ENCODE results near the gene UBE2V1.

The UBE2V1 gene

GRCh38 chr20:50048420-50049166, 64.4 kb downstream of the UBE2V1 start:
- no peak for DNase-seq (ENCODE audit: low spot score)
- TF ChIP-seq, protein P1, sequence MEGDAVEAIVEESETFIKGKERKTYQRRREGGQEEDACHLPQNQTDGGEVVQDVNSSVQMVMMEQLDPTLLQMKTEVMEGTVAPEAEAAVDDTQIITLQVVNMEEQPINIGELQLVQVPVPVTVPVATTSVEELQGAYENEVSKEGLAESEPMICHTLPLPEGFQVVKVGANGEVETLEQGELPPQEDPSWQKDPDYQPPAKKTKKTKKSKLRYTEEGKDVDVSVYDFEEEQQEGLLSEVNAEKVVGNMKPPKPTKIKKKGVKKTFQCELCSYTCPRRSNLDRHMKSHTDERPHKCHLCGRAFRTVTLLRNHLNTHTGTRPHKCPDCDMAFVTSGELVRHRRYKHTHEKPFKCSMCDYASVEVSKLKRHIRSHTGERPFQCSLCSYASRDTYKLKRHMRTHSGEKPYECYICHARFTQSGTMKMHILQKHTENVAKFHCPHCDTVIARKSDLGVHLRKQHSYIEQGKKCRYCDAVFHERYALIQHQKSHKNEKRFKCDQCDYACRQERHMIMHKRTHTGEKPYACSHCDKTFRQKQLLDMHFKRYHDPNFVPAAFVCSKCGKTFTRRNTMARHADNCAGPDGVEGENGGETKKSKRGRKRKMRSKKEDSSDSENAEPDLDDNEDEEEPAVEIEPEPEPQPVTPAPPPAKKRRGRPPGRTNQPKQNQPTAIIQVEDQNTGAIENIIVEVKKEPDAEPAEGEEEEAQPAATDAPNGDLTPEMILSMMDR (conservative IDR thresholded peaks at IDR 0.05; ENCODE audit: low read depth): no peak
- ChIA-PET POLR2A (ENCODE audit: low non-redundant PET) (no interaction called here), CTCF (interaction anchor here (0.7 to 2.3 kb wide), 3 partner anchors 36 to 199 kb away, joined by 3 to 12 read pairs (median 4); no protein-coding TSS in a partner anchor)
- H3K27ac ChIP-seq: no peak overlapping the region

DNA sequence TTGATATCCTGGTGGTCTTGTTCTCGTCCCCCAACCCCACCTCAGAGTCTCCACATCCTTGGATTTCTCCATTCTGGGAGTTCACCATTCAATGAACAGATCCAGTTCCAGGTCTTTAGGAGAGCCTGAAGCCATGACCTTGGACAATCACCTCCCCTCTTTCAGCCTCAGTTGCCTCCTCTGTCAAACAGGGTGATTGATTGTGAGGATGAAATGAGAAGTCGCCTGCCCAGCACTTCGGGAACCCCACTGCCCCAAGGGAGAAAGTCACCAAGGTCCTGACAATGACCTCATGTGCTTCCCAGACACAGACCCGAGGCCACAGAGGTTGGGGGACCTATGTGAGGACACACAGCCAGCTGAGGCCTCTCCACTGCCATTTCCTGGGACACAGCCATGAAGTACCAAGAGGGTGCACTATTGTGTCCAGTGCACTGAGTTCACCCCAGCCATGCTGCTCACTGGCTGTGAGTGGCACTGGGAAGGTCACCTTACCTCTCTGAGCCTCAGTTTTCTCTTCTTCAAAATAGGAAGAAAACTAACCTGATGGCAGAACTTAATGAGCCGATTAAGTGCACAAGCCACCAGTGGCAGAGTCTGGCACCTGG, 68.5 kb downstream of the UBE2V1 start:
- DNase-seq (ENCODE audit: low spot score): no peak
- ChIA-PET CTCF (interaction anchor here (2.0 kb wide), 1 partner anchor 66 kb away, joined by 7 read pairs; no protein-coding TSS in a partner anchor), POLR2A (ENCODE audit: low non-redundant PET) (no interaction called here)
- H3K27ac ChIP-seq: no peak overlapping the region
- TF ChIP-seq, protein P1 (conservative IDR thresholded peaks at IDR 0.05; ENCODE audit: low read depth): no peak

DNA sequence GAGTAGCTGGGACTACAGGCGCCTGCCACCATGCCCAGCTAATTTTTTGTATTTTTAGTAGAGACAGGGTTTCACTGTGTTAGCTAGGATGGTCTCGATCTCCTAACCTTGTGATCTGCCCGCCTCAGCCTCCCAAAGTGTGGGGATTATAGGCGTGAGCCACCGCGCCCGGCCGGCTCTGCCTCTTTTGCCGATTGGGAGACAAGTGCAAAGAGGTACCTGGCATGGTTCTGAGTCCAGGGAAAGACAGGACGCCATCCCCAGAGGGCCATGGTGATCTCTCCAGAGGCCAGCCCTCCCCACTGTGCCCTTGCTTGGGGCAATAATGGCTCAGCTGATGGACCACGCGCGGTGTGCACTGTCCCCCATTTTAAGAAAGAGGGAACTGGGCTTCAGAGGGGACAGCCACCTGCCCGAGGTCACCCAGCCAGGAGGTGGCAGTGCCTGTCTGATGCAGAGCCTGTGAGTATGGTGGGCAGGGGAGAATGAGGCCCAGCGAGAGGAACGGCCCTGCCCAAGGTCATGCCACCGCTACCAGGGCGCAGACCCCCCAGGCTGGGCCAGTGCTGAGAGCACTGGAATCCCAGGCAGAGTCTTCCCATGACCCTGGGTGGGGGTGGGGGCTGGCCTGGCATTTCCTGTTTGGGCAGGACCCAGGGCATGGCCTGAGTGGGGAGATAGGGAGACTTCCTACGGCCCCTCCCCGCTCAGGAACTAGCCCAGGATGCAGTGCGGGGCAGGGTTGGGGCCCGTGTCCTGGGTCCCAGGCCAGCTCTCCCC, 69.2 kb downstream of the UBE2V1 start:
- H3K27ac ChIP-seq: no peak overlapping the region
- ChIA-PET POLR2A (ENCODE audit: low non-redundant PET) (no interaction called here), CTCF (interaction anchor here (2.0 kb wide), 1 partner anchor 65 kb away, joined by 7 read pairs; no protein-coding TSS in a partner anchor)
- TF ChIP-seq, protein P1 (conservative IDR thresholded peaks at IDR 0.05; ENCODE audit: low read depth): no peak
- no peak for DNase-seq (ENCODE audit: low spot score)

DNA sequence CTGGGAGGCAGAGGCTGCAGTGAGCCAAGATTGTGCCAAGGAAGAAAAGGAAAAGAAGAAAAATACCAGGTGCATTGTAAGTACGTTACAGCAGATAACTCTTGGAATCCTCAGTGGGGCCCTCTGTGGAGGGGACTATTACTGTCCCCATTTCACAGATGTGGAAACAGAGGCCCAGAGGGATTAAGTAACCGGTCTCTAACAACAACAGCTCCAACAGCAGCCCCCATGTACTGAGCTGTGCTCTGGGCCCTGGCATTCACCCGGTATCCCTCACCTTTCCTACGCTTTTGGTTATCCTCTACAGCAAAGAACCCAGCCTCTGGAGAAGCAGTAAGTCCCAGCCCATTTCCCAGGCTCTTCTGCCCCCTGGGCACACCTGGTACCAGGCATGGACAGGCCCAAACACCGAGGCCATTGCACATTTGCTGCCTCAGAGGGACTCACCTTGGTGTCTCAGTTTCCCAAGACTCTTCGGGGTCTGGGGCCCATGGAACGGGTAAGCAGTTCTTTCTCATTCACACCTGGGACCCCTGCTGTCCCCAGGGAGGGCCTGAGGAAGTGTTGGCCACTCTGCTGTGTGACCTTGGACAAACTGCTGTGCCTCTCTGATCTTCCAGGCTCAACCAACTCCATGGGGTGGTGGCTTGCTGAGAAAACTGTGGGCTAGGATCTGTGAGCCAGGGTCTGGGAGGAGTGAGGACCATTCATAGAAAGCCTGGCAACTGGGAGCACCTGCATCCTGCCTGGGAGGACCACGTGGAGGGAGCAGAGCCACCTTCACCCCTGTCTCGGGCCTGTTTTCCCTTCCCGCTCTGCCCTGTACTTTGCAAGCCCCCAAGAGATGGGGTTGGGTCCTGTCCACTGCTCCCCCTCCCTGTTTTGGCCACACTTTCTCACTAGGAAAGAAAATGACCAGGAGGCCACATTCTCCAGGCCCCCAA, 70.3 kb downstream of the UBE2V1 start:
- no peak overlapping the region for H3K27ac ChIP-seq
- CTCF ChIA-PET: interaction anchor here (1.6 kb wide), 1 partner anchor 63 kb away, joined by 4 read pairs; no protein-coding TSS in a partner anchor
- POLR2A ChIA-PET (ENCODE audit: low non-redundant PET): no interaction called here
- TF ChIP-seq, protein P1 (conservative IDR thresholded peaks at IDR 0.05; ENCODE audit: low read depth): no peak
- DNase-seq (ENCODE audit: low spot score): no peak

DNA sequence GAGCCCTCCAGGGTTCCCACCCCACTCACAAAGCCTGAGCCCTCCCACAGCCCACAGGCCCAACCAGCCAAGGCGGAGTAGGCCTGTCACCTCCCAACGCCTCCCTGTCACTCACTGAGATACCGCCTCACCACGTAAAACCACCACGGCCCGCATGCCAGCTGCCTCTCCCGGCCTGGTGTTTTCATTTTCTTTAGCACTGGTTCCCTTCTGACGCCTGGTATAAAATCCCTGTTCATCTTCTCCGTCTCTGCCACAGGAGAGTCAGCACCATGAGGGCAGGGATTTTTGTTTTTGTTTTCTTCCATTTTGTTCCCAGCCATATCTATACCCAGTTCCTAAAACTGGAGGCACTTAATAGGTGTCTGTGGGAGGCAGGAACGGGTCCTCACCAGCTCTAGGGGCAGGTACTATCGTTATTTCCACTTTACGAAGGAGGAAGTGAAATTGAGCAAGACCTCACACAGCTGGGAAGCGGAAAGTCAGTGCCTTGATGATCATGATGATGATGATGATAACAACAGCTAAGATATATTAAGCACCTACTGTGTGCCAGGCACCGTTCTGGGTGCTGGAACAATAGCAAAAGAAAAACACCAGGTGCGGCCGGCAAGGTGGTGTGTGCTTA, 71.6 kb downstream of the UBE2V1 start:
- no peak for DNase-seq (ENCODE audit: low spot score)
- POLR2A ChIA-PET (ENCODE audit: low non-redundant PET): interaction anchor here (0.6 kb wide), 1 partner anchor 35 kb away, joined by 3 read pairs; no protein-coding TSS in a partner anchor
- TF ChIP-seq, protein P1 (conservative IDR thresholded peaks at IDR 0.05; ENCODE audit: low read depth): no peak
- CTCF ChIA-PET: interaction anchor here (0.6 to 1.6 kb wide), 4 partner anchors 13 to 62 kb away, joined by 3 to 7 read pairs (median 4); no protein-coding TSS in a partner anchor
- no peak overlapping the region for H3K27ac ChIP-seq
